ENCODE measurements around the gene KRTAP2-1.
A peak's percentile ranks its signal among the peaks of the same experiment; 100 is the strongest.
"Not testable (repeated sequence)": the region's sequence is repeated elsewhere in the genome, so short reads cannot be mapped to it uniquely, and the experiment has no call there.

The KRTAP2-1 gene

GRCh38 chr17:41012326-41013120 lies 34.6 kb downstream of the KRTAP2-1 start:
- peak; percentile 53 for DNase-seq (ENCODE audit: low spot score)

GRCh38 chr17:41010441-41010840 lies 36.7 kb downstream of the KRTAP2-1 start:
- no peak for DNase-seq (ENCODE audit: low spot score)

GRCh38 chr17:41009936-41010335 lies 37.2 kb downstream of the KRTAP2-1 start:
- DNase-seq (ENCODE audit: low spot score) = no peak

GRCh38 chr17:41009301-41009760 lies 37.8 kb downstream of the KRTAP2-1 start:
- no peak for DNase-seq (ENCODE audit: low spot score)

GRCh38 chr17:41008811-41009210 lies 38.3 kb downstream of the KRTAP2-1 start, which contains the start of gene KRTAP3-1:
Gene KRTAP3-1 (minus strand): TSS chr17:41009128. CDS start chr17:41009074, 54 bp downstream.
- DNase-seq (ENCODE audit: low spot score) = peak; percentile 23

- no peak for DNase-seq (ENCODE audit: low spot score)
Observed at GRCh38 chr17:41004397-41004796, 42.7 kb downstream of the KRTAP2-1 start.

GRCh38 chr17:41003926-41004325 lies 43.2 kb downstream of the KRTAP2-1 start:
- no peak for DNase-seq (ENCODE audit: low spot score)

- no peak for DNase-seq (ENCODE audit: low spot score)
Observed at GRCh38 chr17:41002814-41003213, 44.3 kb downstream of the KRTAP2-1 start.

- no peak for DNase-seq (ENCODE audit: low spot score)
Observed at GRCh38 chr17:41001795-41002194, 45.3 kb downstream of the KRTAP2-1 start.

GRCh38 chr17:40999563-40999962 lies 47.6 kb downstream of the KRTAP2-1 start, which contains the start of gene KRTAP3-2:
Gene KRTAP3-2 (minus strand): TSS chr17:40999906. CDS start chr17:40999853, 53 bp downstream.
- not testable (repeated sequence) for DNase-seq (ENCODE audit: low spot score)

- DNase-seq (ENCODE audit: low spot score) = no peak
Observed at GRCh38 chr17:40997361-40997760, 49.8 kb downstream of the KRTAP2-1 start.

- no peak for DNase-seq (ENCODE audit: low spot score)
Observed at GRCh38 chr17:40996829-40997228, 50.3 kb downstream of the KRTAP2-1 start.
